GM12872 (cell line): ENCODE measurements around the gene UBE2Q1.

Source experiments
- TF ChIP-seq, protein P1 (sequence below): IDR thresholded peaks from 3 replicates; pipeline ENCODE4 v1.5.1; 2011; ENCODE audit warnings: low read depth, mild to moderate bottlenecking, low read length, moderate library complexity; ENCODE audit not compliant: insufficient read depth

Gene UBE2Q1

DNA sequence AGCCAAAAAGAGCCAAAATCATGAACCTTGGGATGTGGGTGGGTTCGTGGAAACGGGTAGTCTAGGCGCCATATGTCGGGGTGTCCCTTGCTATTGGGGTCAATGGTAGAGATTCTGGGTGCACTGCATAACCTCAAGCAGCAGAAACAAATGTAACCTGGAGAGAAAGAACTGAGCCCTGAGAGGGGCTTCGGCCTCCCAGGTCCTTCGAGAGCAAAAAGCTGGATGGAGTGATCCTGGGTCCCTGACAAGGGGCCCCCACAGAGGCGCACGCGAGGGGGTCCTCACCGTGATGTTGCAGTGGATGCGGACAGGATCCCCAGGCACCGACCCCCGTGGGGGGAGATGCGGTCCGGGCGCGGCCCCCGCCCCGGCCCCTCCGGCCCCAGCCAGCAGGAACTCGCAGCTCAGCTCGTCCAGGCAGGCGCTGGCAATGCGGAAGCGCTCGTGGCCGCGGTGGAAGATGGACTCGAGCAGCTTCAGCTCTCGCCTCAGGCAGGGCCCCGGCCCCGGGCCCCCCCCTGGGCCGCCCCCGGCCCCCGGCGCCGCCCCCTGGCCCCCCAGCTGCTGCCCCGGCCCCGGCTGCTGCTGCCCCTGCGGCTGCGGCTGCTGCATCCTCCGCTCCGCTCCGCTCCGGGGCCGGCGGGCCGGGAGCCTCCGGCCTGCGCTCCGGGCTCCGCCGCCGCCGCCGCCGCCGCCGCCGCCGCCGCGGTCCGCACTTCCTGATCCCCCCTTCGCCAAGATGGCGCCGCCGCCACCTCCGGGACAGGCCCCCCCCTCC, at the start of gene UBE2Q1:
Gene UBE2Q1 (minus strand): TSS at position 724 of the 781 bp plus-strand sequence. CDS start 109 bp downstream, at position 615.
- TF ChIP-seq, protein P1, sequence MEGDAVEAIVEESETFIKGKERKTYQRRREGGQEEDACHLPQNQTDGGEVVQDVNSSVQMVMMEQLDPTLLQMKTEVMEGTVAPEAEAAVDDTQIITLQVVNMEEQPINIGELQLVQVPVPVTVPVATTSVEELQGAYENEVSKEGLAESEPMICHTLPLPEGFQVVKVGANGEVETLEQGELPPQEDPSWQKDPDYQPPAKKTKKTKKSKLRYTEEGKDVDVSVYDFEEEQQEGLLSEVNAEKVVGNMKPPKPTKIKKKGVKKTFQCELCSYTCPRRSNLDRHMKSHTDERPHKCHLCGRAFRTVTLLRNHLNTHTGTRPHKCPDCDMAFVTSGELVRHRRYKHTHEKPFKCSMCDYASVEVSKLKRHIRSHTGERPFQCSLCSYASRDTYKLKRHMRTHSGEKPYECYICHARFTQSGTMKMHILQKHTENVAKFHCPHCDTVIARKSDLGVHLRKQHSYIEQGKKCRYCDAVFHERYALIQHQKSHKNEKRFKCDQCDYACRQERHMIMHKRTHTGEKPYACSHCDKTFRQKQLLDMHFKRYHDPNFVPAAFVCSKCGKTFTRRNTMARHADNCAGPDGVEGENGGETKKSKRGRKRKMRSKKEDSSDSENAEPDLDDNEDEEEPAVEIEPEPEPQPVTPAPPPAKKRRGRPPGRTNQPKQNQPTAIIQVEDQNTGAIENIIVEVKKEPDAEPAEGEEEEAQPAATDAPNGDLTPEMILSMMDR: no peak

DNA sequence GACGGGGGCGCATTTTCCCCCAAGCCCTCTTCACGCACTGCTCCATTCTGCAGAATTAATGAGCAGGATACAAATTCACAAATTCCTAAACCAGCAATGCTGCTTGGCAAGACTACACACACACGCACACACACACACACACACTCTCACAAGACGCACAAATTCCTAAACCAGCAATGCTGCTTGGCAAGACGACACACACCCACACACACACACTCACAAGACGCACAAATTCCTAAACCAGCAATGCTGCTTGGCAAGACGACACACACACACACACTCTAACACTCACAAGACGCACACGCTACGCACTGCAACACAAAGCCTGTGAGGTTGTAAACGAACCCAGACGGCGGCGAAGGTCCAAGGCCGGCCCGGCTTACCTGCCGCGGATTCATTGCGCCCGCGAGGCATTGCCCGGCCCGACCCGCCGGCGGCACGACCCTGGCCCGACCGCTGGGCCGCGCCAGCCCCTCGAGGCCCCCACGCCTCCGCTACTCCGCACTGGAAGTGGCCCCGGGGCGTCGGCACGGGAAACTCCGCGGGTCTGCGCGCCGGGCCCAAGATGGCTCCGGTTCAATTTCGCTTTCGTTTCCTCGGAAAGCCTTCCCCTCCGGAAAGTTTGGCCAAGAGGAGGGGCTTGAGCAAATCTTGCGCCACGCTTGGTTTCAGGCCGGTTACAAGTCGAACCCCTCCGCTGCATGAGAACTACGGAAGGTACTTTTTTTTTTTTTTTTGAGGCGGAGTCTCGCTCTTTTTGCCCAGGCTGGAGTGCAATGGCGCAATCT, 49.3 kb upstream of the UBE2Q1 start, which contains the start of gene ADAR:
Gene ADAR (minus strand): TSS at position 578 of the 788 bp plus-strand sequence. CDS start 180 bp downstream, at position 398.
- TF ChIP-seq, protein P1: no peak

DNA sequence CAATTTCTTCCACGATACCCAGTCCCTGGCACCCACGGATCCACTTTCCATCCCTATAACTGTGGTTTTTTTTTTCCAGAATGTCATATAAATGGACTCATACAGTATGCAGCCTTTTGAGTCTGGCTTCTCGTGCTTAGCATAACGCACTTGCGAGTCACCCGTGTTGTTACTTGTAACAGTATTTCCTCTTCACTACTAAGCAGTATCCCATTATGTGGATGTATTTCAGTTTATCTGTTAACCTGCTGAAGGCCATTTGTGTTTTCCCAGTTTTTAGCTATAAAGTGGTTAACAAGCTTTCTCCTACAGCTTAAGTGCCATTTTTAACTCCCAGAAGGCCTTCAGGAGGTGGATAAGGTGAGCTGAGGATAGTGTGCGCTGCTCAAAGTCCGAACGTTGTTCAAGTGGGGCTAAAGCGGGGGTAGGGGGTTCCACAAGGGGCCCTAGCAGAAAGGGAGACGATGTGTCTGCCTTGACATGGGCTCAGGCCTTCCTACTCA, 48.7 kb upstream of the UBE2Q1 start:
- TF ChIP-seq, protein P1: no peak

DNA sequence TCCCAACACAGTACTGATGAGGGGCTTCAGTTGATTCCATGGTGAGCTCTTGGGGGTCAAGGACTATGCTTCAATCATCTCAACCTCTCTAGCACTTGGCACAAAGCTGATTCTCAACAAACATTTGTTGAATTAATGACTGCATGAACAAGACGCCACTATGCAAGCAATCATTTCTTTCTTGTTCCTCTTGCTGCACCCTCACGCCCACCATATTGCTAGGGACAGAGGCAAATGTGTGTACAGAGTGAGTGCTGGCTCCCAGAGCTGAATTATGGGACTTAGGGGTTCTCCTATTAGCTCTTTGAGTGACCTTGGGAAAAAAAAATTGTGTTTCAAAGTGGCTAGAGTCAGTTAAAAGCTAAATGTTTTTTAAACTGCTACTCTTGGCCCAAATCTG, 47.1 kb upstream of the UBE2Q1 start:
- TF ChIP-seq, protein P1: no peak

DNA sequence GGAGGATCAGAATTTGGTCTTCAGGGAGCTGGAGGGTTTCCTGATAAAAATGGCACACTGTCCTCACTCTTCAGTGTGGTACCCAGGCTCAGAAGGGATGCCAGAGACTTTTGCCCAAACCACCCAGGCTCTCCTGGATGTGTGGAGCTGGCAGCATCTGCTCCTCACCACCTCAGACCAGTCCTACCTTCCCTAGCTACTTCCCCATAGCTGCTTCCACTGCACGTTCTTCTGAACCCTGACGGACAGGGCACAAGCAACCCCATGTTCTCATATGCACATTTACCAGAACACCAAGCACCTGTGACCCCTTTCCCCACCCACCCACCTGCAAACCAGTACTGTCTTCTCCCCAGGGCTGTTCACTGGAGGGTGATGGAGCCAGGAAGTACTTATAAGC, 44.9 kb upstream of the UBE2Q1 start:
- TF ChIP-seq, protein P1: no peak

DNA sequence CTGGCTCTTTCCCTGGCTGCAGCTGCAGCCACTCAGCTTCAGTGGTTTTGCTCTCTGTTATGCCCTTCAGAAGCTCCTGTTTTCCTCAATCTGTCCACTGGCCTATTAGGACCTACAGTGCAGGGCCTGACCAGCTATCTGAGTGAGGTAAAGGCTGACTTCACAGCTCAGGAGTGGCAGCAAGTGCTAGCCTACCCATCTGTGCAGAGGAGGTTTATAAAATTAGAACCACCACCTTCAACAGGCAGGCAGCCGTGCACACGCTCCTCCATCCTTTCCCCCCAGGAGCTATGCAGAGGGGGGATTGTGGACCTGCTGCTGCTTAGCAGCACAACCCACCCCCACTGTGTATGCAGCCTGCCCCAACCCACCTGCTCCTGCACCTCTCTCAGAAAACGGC, 41.2 kb upstream of the UBE2Q1 start:
- TF ChIP-seq, protein P1: no peak
